SH-SY5Y (cell line): Measurements from ENCODE around the gene IQCK.

ENCODE experiments used
- GATA2 ChIP-seq: IDR thresholded peaks from 2 replicates; pipeline ENCODE4 v1.6.1; 2011; ENCODE audit warnings: mild to moderate bottlenecking, low read depth, low read length
- GATA3 ChIP-seq: IDR thresholded peaks from 2 replicates; pipeline ENCODE4 v1.6.1; 2011; ENCODE audit warnings: low read depth, mild to moderate bottlenecking, low read length, moderate library complexity

IQCK gene

GRCh38 chr16:19835196-19835595 is 117.1 kb downstream of the IQCK start:
- TF ChIP-seq GATA2: no peak
- TF ChIP-seq GATA3: no peak

DNA sequence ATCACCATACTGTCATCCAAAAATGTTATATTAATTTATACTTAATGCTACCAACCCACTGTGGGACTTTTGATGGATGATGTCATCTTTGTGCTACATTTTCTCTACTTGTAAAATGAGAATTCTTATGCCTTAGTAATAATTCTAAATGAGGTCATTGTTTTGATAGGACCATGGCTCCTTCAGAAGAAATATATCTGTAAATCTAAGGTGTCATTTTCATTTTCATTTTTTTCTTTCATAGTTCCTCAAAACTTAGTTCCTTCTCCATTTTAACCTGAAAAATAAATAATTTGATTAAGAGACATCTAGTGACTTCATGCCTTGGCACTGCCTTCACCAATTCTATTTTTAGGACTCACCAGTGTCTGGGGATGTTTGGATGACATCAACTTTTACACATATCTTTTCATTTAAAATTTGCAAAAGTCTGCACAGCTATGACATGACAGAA is 117.9 kb downstream of the IQCK start:
- TF ChIP-seq GATA2 (no peak), GATA3 (no peak)

- TF ChIP-seq GATA2 (peak; percentile 42; the same call in 1 of the 2 replicates), GATA3 (no peak)
These were observed 119.4 kb downstream of the IQCK start for GRCh38 chr16:19837331-19837980.

- TF ChIP-seq GATA3 (no peak), GATA2 (no peak)
These were observed 120.1 kb downstream of the IQCK start for GRCh38 chr16:19837984-19838707.

- TF ChIP-seq GATA3: no peak
- TF ChIP-seq GATA2: no peak
These were observed 122.5 kb downstream of the IQCK start for GRCh38 chr16:19840524-19841110.

- TF ChIP-seq GATA3: no peak
- no peak for TF ChIP-seq GATA2
These were observed 123.1 kb downstream of the IQCK start for GRCh38 chr16:19841184-19841583.

DNA sequence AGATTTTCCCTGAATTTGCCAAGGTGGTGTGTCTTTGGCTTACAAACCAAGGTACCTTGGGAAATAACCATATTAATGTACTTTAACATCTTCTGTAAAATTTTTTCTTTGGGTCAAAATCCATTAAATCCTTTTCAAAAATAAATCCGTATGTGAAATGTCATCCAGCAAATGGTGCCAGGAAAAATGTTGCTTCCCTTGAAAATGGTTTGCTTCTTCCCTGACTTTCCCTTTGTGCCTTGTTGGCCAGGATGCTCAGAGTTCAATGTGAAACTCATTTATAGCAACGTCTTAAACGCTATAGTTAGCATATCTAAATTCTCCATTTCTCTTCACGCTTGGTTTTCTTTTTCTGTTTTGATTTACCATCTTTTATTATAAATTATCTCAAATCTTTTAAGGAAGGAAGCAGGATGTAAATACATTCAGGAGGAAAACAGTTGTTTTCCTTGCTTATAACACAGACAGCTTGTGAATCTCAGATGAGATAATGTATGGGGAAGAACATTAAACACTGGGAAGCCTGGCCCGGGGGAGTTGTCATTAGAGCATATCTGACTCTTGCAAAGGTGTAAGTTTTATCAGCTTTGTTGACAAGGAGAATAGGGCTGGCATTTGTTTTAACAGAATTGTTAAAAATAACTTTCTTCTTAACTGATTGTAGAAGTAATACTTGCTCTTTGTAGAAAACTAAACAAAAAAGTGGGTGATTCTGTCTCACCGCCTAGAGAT is 124.5 kb downstream of the IQCK start:
- TF ChIP-seq GATA3 (no peak), GATA2 (no peak)

- no peak for TF ChIP-seq GATA2
- TF ChIP-seq GATA3: no peak
These were observed 125.3 kb downstream of the IQCK start for GRCh38 chr16:19843371-19843770.

DNA sequence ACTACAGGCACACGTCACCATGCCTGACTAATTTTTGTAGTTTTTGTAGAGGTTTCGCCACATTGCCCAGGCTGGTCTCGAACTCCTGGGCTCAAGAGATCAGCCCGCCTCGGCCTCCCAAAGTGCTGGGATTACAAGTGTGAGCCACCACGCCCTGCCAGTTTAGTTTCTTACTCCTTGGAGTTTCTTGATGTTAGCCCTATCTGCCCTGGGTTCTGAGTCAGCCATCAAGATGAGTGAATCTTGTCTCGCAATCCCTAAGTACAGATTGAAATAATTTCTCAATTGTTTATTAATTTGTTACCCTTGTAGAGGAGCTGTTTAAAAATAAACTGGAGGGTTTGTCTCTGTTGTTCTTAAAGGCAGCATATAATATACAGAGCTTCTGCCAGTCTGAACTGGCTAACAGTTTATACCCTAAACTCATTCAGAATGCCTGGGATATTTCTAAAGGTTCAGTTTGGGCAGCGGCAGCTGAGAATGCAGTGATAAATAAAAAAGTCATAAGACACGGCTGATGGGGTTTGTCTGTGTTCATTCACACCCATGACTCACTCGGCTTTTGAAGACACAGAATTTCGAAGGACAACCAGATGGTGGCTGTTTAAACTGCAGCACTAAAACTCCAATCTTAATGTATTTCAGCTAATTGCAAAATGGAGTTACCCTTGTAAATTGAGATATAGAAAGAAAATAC is 127.0 kb downstream of the IQCK start:
- TF ChIP-seq GATA3 (no peak), GATA2 (no peak)

DNA sequence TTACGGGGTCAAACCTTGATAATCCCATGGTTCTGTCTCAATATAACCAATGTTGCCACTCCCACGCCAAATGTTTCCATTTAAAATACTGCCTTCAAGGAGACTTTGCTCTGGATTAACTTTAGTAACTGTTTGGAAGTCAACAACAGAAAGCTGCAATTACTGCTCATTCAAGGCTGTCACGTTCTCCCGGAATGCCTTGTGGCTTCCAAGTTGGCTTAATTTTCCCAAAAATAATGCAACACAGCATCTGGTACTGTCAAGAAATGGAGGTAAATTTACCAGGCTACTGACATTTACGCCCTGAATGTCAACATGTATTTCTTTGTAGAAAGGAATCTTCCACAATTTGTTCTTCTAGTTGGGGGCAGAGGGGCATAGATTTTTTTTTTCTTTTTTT is 128.4 kb downstream of the IQCK start:
- no peak for TF ChIP-seq GATA2
- no peak for TF ChIP-seq GATA3

- TF ChIP-seq GATA2 (no peak), GATA3 (no peak)
These were observed 130.7 kb downstream of the IQCK start for GRCh38 chr16:19848756-19849155.

GRCh38 chr16:19850131-19850817 is 132.2 kb downstream of the IQCK start:
- TF ChIP-seq GATA3 (no peak), GATA2 (no peak)

DNA sequence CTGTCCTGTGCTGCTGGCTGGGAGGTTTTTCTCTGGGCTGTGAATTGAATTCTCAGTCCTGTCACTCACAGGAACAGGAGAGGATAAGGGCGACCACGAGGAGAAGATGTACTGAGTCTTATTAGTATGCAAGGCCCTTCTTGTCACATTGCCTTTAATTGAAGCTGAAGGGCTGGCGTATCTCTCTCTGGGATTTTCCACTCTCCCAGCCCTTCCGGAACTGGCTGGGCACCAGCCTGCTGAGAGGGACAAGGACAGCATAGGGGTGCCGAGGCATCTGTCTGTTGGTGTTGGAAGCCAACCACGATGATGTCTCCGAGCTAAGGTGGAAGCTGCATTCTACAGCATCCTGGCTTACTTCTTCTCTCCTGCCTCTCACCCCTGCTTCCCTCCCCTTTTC is 133.4 kb downstream of the IQCK start:
- TF ChIP-seq GATA2 (no peak), GATA3 (no peak)

GRCh38 chr16:19853132-19853741 is 135.2 kb downstream of the IQCK start:
- TF ChIP-seq GATA3 (no peak), GATA2 (no peak)
